IMR-90 (cell line): ENCODE results near the gene DHX15. TPM values are rescaled to one million over a fixed set of nuclear protein-coding genes. Genes with fewer than 3 reads are reported as not detected.

Experiments used
- ATAC-seq: fragments of 200-7000 bp; cut with Tn5 transposase; 2 replicates; pipeline ENCODE4 v1.9.1; 2020; ENCODE audit warnings: low read depth, mild to moderate bottlenecking, moderate library complexity
- BruUV-seq: library from RNA; stranded (reverse); fragments of 400-500 nt; replicated peaks from 2 replicates; lab custom pipeline; 2021; lab: Mats Ljungman, UMichigan
- CTCF ChIA-PET: fragments of 300-600 bp; formaldehyde crosslinking; extraction: SDS; loops from one replicate; lab custom pipeline; 2021; ENCODE audit warnings: antibody characterized with exemption; lab: Yijun Ruan, JAX
- POLR2A ChIA-PET: fragments of 300-600 bp; sonication (Branson Sonifier 250); formaldehyde crosslinking; loops from one replicate; lab custom pipeline; 2022; ENCODE audit warnings: antibody characterized with exemption; ENCODE audit not compliant: unreplicated experiment; lab: Charles Lee
- DNase-seq: peaks from one replicate; pipeline ENCODE4 v3.0.0; 2013
- H2AFZ ChIP-seq: replicated peaks from 2 replicates; pipeline ENCODE3; 2013; ENCODE audit warnings: low read length, mild to moderate bottlenecking; ENCODE audit not compliant: poor library complexity
- H2AK5ac ChIP-seq: 2 replicates; pipeline ENCODE4 v1.6.1; 2013; ENCODE audit warnings: low read depth, low read length, inconsistent platforms
- H2AK9ac ChIP-seq: replicated peaks from 2 replicates; pipeline ENCODE3; 2013; ENCODE audit warnings: mild to moderate bottlenecking, low read depth, low read length, moderate library complexity; ENCODE audit not compliant: poor library complexity
- H2BK120ac ChIP-seq: 2 replicates; pipeline ENCODE4 v1.6.1; 2013; ENCODE audit warnings: low read depth, low read length, inconsistent platforms
- H2BK15ac ChIP-seq: 3 replicates; pipeline ENCODE4 v1.6.1; 2013; ENCODE audit warnings: low read depth, low read length, inconsistent platforms
- H2BK20ac ChIP-seq: 2 replicates; pipeline ENCODE4 v1.6.1; 2013; ENCODE audit warnings: low read depth, mild to moderate bottlenecking, inconsistent platforms, low read length, moderate library complexity
- H2BK5ac ChIP-seq: 2 replicates; pipeline ENCODE4 v1.6.1; 2013; ENCODE audit warnings: mild to moderate bottlenecking, low read depth, low read length, inconsistent platforms; ENCODE audit not compliant: poor library complexity, severe bottlenecking
- H3K14ac ChIP-seq: replicated peaks from 2 replicates; pipeline ENCODE4 v1.6.1; 2013; ENCODE audit warnings: low read depth, low read length, inconsistent platforms
- H3K18ac ChIP-seq: 2 replicates; pipeline ENCODE4 v1.6.1; 2013; ENCODE audit warnings: low read depth, low read length, control low read depth
- H3K23ac ChIP-seq: 2 replicates; pipeline ENCODE4 v1.6.1; 2013; ENCODE audit warnings: low read depth, low read length, inconsistent platforms
- H3K27ac ChIP-seq: 2 replicates; pipeline ENCODE4 v1.5.1; 2013; ENCODE audit warnings: mild to moderate bottlenecking, control low read depth, low read length; ENCODE audit not compliant: insufficient read depth
- H3K27me3 ChIP-seq: 2 replicates; pipeline ENCODE4 v1.6.1; 2013; ENCODE audit warnings: low read length; ENCODE audit not compliant: control insufficient read depth, insufficient read depth
- H3K36me3 ChIP-seq: 2 replicates; pipeline ENCODE4 v1.6.1; 2013; ENCODE audit warnings: low read length, mixed read lengths; ENCODE audit not compliant: control insufficient read depth, insufficient read depth
- H3K4ac ChIP-seq: 2 replicates; pipeline ENCODE4 v1.6.1; 2013; ENCODE audit warnings: low read depth, low read length, inconsistent platforms
- H3K4me1 ChIP-seq: 2 replicates; pipeline ENCODE4 v1.6.1; 2013; ENCODE audit warnings: low read length, mixed read lengths; ENCODE audit not compliant: control insufficient read depth, insufficient read depth
- H3K4me2 ChIP-seq: 2 replicates; pipeline ENCODE4 v1.6.1; 2013; ENCODE audit warnings: low read depth, mild to moderate bottlenecking, control low read depth, low read length, moderate library complexity
- H3K4me3 ChIP-seq: 2 replicates; pipeline ENCODE4 v1.5.1; 2013; ENCODE audit warnings: low read depth, mild to moderate bottlenecking, control low read depth, low read length, moderate library complexity; ENCODE audit not compliant: insufficient read depth
- H3K56ac ChIP-seq: 2 replicates; pipeline ENCODE4 v1.6.1; 2013; ENCODE audit warnings: low read length, inconsistent platforms; ENCODE audit not compliant: insufficient read depth; ENCODE audit errors: extremely low read depth
- H3K79me1 ChIP-seq, 2 experiments: 2 replicates each; pipeline ENCODE4 v1.6.1; 2013; ENCODE audit warnings: low read length in 2 of 2, inconsistent platforms in 1 of 2, low read depth in 1 of 2
- H3K9ac ChIP-seq: 2 replicates; pipeline ENCODE4 v1.6.1; 2013; ENCODE audit warnings: low read depth, low read length, control low read depth
- H3K9me1 ChIP-seq: 2 replicates; pipeline ENCODE4 v1.6.1; 2013; ENCODE audit warnings: low read length, inconsistent platforms; ENCODE audit not compliant: insufficient read depth
- H3K9me3 ChIP-seq: 2 replicates; pipeline ENCODE4 v1.6.1; 2013; ENCODE audit warnings: low read length; ENCODE audit not compliant: control insufficient read depth, insufficient read depth
- H4K20me1 ChIP-seq: 2 replicates; pipeline ENCODE4 v1.6.1; 2013; ENCODE audit warnings: low read length, inconsistent platforms; ENCODE audit not compliant: insufficient read depth
- H4K5ac ChIP-seq: 2 replicates; pipeline ENCODE4 v1.6.1; 2013; ENCODE audit warnings: mild to moderate bottlenecking, low read depth, low read length, control low read depth
- H4K8ac ChIP-seq, 2 experiments: 2 replicates each; pipeline ENCODE4 v1.6.1; 2013; ENCODE audit warnings: low read depth in 2 of 2, low read length in 2 of 2, control low read depth in 1 of 2, inconsistent platforms in 1 of 2
- H4K91ac ChIP-seq: 2 replicates; pipeline ENCODE4 v1.6.1; 2013; ENCODE audit warnings: low read depth, low read length, inconsistent platforms; ENCODE audit not compliant: insufficient read depth
- CEBPB ChIP-seq: IDR thresholded peaks from 2 replicates; pipeline ENCODE4 v1.6.1; 2012; ENCODE audit warnings: low read depth, low read length, improper control_type of control experiment
- ELK1 ChIP-seq: fragments of 150-350 bp; IDR thresholded peaks from 2 replicates; pipeline ENCODE4 v1.6.1; 2016; ENCODE audit warnings: low read depth, mild to moderate bottlenecking, low read length, moderate library complexity, borderline replicate concordance
- WGBS, 2 experiments: methylation state at CpG; one replicate each; pipeline versions ENCODE4 v1.1.5 to v1.1.7; 2013; ENCODE audit warnings: missing lambda C conversion rate in 2 of 2; ENCODE audit not compliant: insufficient read length in 1 of 2; ENCODE audit errors: extremely low coverage in 2 of 2; 5-methylcytosine and 5-hydroxymethylcytosine counted together
- dilution Hi-C: fragments of 300-500 bp; cut with HindIII; formaldehyde crosslinking; loops from one replicate; pipeline ENCODE4 v1.14.3; 2018; ENCODE audit warnings: low sequenced_read_pairs; ENCODE audit not compliant: unreplicated experiment
- in situ Hi-C: fragments of 300-500 bp; cut with MboI; formaldehyde crosslinking; loops from 3 replicates; pipeline ENCODE4 v1.14.3; 2019; ENCODE audit warnings: low sequenced_read_pairs, inconsistent platforms, mixed read lengths
- intact Hi-C: fragments of 100-400 bp; cut with micrococcal nuclease; formaldehyde crosslinking; loops from 2 replicates; pipeline ENCODE4 v1.10.0; 2022
- polyA plus RNA-seq, 3 experiments: library from polyadenylated mRNA; depleted of rRNA; stranded (reverse); fragments of >200 nt; gene quantifications; 2 replicates each; pipeline ENCODE4 v1.2.3, GENCODE V29; 2012; ENCODE audit warnings: low replicate concordance in 1 of 3
- total RNA-seq: library from RNA; depleted of rRNA; stranded (reverse); fragments of >200 nt; gene quantifications from 2 replicates; pipeline ENCODE4 v1.2.3, GENCODE V29; 2012

DHX15 gene
- total and polyA plus RNA-seq, 2 of the 4 experiments (the other 2 are of a cell fraction), result 97.9 to 172 TPM

GRCh38 chr4:24559889-24560288 lies 24.5 kb downstream of the DHX15 start:
- Histone ChIP-seq H2BK15ac (no peak overlapping the region), H3K36me3 (peaks cover 7% of the 10 kb centered on the region), H3K27ac (no peak overlapping the region), H2AK5ac (no peak overlapping the region; the same call in 1 of the 2 replicates), H2AK9ac (no peak overlapping the region), H4K91ac (no peak overlapping the region), H3K9me1 (peaks cover 7% of the 10 kb centered on the region), H3K56ac (no peak overlapping the region), H3K4me2 (no peak overlapping the region), H3K27me3 (no peaks in the 10 kb centered on the region), H3K79me1 (peaks cover 0 to 61% of the 10 kb centered on the region in 2 experiments; a peak in 2 of 4 replicates), H3K9ac (no peak overlapping the region), H3K4ac (no peak overlapping the region), H2BK20ac (no peak overlapping the region), H4K5ac (no peak overlapping the region), H2BK120ac (no peak overlapping the region), H4K8ac (no peak overlapping the region), H3K23ac (no peak overlapping the region), H3K9me3 (no peaks in the 10 kb centered on the region), H2AFZ (no peak overlapping the region), H3K14ac (no peak overlapping the region), H3K4me3 (no peak overlapping the region), H3K18ac (no peak overlapping the region), H3K4me1 (peaks cover 6% of the 10 kb centered on the region; the same call in 1 of the 2 replicates), H2BK5ac (peak overlapping the region; percentile 21), H4K20me1 (peaks cover 92% of the 10 kb centered on the region)
- CTCF ChIA-PET, result interaction anchor here (0.6 kb wide), 1 partner anchor 72 kb away, joined by 3 read pairs; no protein-coding TSS in a partner anchor
- POLR2A ChIA-PET, result no interaction called here
- intact Hi-C loops, result no loop called here
- no CpG with 5 or more reads among the region's 2 CpGs for WGBS, 2 experiments
- BruUV-seq, result no TSS peak
- dilution Hi-C loops, result no loop called here
- ATAC-seq (no peak), DNase-seq (peak; percentile 61)
- in situ Hi-C loops, result no loop called here
- TF ChIP-seq CEBPB, result peak; percentile 34; the same call in 1 of the 2 replicates
- TF ChIP-seq ELK1, result no peak
